Stomach (tissue), 9 donors: Measurements from ENCODE around the gene SNX6. TPM values are rescaled to one million over a fixed set of nuclear protein-coding genes. Genes with fewer than 3 reads are reported as not detected.

Source experiments
- DNase-seq, 2 donors: peaks; one replicate each; pipeline versions ENCODE4 v3.0.0 to v3.0.0-alpha.2; 2013 to 2019
- H3K27ac ChIP-seq, 5 donors: fragments of 200-600 bp in 4 of 5; sonication (generic) in 4 of 5; one replicate each; pipeline ENCODE4 v1.5.1; 2013 to 2019; ENCODE audit warnings: mild to moderate bottlenecking in 1 of 5, moderate library complexity in 1 of 5
- H3K27me3 ChIP-seq, 3 donors: fragments of 200-600 bp; sonication (generic); one replicate each; pipeline ENCODE4 v1.5.1; 2017 to 2019; ENCODE audit warnings: mixed run types in 1 of 3
- H3K36me3 ChIP-seq, 4 donors: fragments of 200-600 bp; sonication (generic); 1 replicate in 3 of 4; 2 replicates in 1 of 4; pipeline ENCODE4 v1.5.1; 2016 to 2019
- H3K4me1 ChIP-seq, 4 donors: fragments of 200-600 bp; sonication (generic); one replicate each; pipeline ENCODE4 v1.5.1; 2016 to 2019
- H3K4me3 ChIP-seq, 4 donors: fragments of 200-600 bp; sonication (generic) in 3 of 4; one replicate each; pipeline ENCODE4 v1.5.1; 2016 to 2019; ENCODE audit warnings: mild to moderate bottlenecking in 1 of 4
- H3K9me3 ChIP-seq, 4 donors: fragments of 200-600 bp; sonication (generic); one replicate each; pipeline ENCODE4 v1.5.1; 2016 to 2019
- EP300 ChIP-seq: sonication (generic); formaldehyde crosslinking; IDR thresholded peaks from one replicate; pipeline ENCODE4 v1.6.1; 2017; ENCODE audit warnings: antibody characterized with exemption
- POLR2A ChIP-seq, 4 donors: fragments of 450-650 bp; IDR thresholded peaks; one replicate each; pipeline ENCODE4 v1.6.1; 2016; ENCODE audit warnings: antibody characterized with exemption in 4 of 4, control low read depth in 2 of 4, mild to moderate bottlenecking in 1 of 4, moderate library complexity in 1 of 4
- POLR2AphosphoS5 ChIP-seq, 3 donors: sonication (generic); formaldehyde crosslinking; IDR thresholded peaks; one replicate each; pipeline ENCODE4 v1.6.1; 2016; ENCODE audit warnings: antibody characterized with exemption in 3 of 3
- WGBS, 5 donors: extraction: QIAGEN DNeasy Blood & Tissue Kit in 3 of 5; methylation state at CpG; one replicate each; pipeline versions ENCODE4 v1.1.5 to v1.1.7; 2013 to 2018; 5-methylcytosine and 5-hydroxymethylcytosine counted together
- intact Hi-C: fragments of 100-400 bp; cut with DNase I; formaldehyde crosslinking; loops from one replicate; pipeline ENCODE4 v1.15.1; 2023; ENCODE audit warnings: low total_unique reads
- polyA plus RNA-seq, 3 donors: library from polyadenylated mRNA; stranded (reverse); fragments of 200-250 nt; gene quantifications; one replicate each; pipeline ENCODE4 v1.2.3, GENCODE V29; 2013
- total RNA-seq, 5 donors: library from RNA; depleted of rRNA; stranded (reverse); fragments of >200 nt; gene quantifications; one replicate each; pipeline versions ENCODE4 v1.1.0 to v1.2.3, GENCODE V29; 2014 to 2016
- TF ChIP-seq, protein P1 (sequence below), 7 experiments: fragments of 450-650 bp in 4 of 7; fragments of 200-600 bp in 3 of 7; sonication (generic) in 3 of 7; IDR thresholded peaks; one replicate each; pipeline ENCODE4 v1.5.1; 2016 to 2019; ENCODE audit warnings: antibody characterized with exemption in 7 of 7, control low read depth in 2 of 7, mild to moderate bottlenecking in 1 of 7
- donor health status: healthy with polysubstance abuse.
- donor health status: Bipolar disorder and iron deficiency.
- donor health status: healthy.

The SNX6 gene
- total and polyA plus RNA-seq, 8 donors: 23.7 to 124 (median 45.2) TPM

DNA sequence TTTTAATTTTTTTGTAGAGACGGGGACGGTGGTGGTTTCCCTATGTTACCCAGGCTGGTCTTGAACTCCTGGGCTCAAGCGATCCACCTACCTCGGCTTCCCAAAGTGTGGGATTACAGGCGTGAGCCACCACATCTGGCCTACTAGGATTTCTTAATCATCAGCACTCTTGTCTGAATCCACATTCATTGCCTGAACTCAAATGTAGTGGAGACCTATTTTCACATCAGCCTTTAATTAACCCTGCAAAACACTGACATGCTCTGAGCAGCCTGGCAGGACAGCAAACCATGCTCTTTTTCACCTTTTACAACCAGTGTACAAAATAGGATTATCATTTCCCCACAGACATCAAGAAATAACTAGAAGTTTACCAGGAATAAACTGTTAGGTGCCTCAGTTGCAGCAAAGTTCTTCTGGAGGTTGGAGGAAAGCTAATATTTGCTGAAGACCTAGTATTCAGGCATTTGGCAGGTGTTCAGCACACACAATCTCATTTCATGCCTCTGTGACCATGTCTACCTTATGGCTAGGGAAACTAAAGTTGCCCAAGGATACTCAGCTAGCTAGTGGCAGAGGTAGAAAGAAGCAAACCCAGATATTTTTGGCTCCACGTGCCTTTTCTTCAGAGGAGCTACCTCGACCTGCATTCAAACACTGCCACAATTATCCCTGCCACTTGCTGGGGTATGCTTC lies 46.7 kb upstream of the SNX6 start:
- Histone ChIP-seq H3K36me3 (no peaks in the 10 kb centered on the region), H3K27ac (no peak overlapping the region), H3K4me1 (peaks cover 0 to 4% (median 2%) of the 10 kb centered on the region in 4 donors), H3K9me3 (no peaks in the 10 kb centered on the region), H3K4me3 (no peak overlapping the region), H3K27me3 (no peaks in the 10 kb centered on the region)
- no peak for DNase-seq
- no peak for TF ChIP-seq POLR2A (IDR thresholded peaks at IDR 0.05)
- TF ChIP-seq, protein P1, sequence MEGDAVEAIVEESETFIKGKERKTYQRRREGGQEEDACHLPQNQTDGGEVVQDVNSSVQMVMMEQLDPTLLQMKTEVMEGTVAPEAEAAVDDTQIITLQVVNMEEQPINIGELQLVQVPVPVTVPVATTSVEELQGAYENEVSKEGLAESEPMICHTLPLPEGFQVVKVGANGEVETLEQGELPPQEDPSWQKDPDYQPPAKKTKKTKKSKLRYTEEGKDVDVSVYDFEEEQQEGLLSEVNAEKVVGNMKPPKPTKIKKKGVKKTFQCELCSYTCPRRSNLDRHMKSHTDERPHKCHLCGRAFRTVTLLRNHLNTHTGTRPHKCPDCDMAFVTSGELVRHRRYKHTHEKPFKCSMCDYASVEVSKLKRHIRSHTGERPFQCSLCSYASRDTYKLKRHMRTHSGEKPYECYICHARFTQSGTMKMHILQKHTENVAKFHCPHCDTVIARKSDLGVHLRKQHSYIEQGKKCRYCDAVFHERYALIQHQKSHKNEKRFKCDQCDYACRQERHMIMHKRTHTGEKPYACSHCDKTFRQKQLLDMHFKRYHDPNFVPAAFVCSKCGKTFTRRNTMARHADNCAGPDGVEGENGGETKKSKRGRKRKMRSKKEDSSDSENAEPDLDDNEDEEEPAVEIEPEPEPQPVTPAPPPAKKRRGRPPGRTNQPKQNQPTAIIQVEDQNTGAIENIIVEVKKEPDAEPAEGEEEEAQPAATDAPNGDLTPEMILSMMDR (IDR thresholded peaks at IDR 0.05): no peak
- no peak for TF ChIP-seq EP300
- TF ChIP-seq POLR2AphosphoS5 (IDR thresholded peaks at IDR 0.05): no peak
- 74 to 85% (median 80%) methylated on average over 7 of the region's 7 CpGs for WGBS, 5 donors
- intact Hi-C loops: no loop called here

DNA sequence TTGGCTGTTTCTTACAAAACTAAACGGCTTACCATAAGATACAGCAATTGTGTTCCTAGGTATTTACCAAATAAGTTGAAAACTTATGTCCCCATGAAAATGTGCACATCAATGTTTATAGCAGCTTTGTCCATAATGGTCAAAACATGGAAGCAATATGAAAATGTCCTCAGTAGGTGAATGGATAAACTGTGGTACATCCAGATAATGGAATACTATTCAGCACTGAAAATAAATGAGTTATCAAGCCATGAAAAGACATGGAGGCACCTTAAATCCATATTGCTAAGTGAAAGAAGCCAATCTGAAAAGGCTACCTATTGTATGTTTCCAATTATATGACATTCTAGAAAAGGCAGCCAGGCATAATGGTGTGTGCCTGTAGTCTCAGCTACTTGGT lies 43.8 kb upstream of the SNX6 start:
- no peak for DNase-seq
- TF ChIP-seq EP300 (no peak), POLR2A (IDR thresholded peaks at IDR 0.05) (no peak), POLR2AphosphoS5 (IDR thresholded peaks at IDR 0.05) (no peak)
- no peaks in the 10 kb centered on the region for H3K9me3 ChIP-seq
- intact Hi-C loops: loop anchor here (5.0 kb wide), 1 partner anchor 54 kb away; no protein-coding TSS in a partner anchor
- H3K4me3 ChIP-seq: no peak overlapping the region
- H3K27me3 ChIP-seq: no peaks in the 10 kb centered on the region
- H3K27ac ChIP-seq: no peak overlapping the region
- H3K4me1 ChIP-seq: peaks cover 0 to 4% (median 2%) of the 10 kb centered on the region in 4 donors
- WGBS, 5 donors: 81 to 96% (median 88%) methylated on average over 1 of the region's 1 CpG
- no peaks in the 10 kb centered on the region for H3K36me3 ChIP-seq

DNA sequence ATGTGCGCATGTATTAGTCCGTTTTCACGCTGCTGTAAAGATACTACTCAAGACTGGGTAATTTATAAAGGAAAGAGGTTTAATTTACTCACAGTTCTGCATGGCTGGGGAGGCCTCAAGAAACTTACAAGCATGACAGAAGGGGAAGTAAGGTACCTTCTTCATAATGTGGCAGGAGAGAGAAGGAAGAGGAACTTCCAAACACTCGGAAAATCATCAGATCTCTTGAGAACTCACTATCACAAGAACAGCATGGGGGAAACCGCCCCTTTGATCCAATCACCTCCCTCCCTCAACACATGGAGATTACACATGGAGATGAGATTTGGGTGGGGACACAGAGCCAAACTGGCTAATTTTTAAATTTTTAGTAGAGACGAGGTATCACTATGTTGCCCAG lies 41.8 kb upstream of the SNX6 start:
- intact Hi-C loops: loop anchor here (5.0 kb wide), 1 partner anchor 56 kb away; no protein-coding TSS in a partner anchor
- H3K9me3 ChIP-seq: no peaks in the 10 kb centered on the region
- H3K4me3 ChIP-seq: no peak overlapping the region
- TF ChIP-seq POLR2AphosphoS5 (IDR thresholded peaks at IDR 0.05): no peak
- no peak for TF ChIP-seq POLR2A (IDR thresholded peaks at IDR 0.05)
- TF ChIP-seq, protein P1 (IDR thresholded peaks at IDR 0.05): no peak
- TF ChIP-seq EP300: no peak
- H3K27ac ChIP-seq: no peak overlapping the region
- peaks cover 0 to 3% (median 0%) of the 10 kb centered on the region in 4 donors for H3K4me1 ChIP-seq
- no peaks in the 10 kb centered on the region for H3K27me3 ChIP-seq
- H3K36me3 ChIP-seq: no peaks in the 10 kb centered on the region
- DNase-seq: no peak
- 58 to 78% (median 66%) methylated on average over 6 of the region's 6 CpGs for WGBS, 5 donors

DNA sequence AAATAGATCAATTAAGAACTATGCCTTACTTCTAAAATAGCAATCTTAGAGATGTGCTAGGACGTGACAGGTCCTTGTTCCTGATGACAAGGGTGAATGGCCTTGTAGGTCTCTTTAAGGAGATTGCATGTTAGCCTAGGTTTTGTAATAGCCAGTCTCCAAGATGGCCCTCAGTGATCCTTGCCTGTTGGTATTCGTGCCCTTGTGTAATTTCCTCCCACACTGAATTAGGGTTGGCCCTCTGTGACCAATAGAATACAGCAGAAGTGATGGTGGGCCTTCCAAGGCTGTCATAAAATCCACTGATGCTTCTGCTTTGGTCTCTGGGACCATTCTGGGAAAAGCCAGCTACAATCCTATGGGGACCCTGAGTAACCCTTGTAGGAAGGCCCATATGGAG lies 38.2 kb upstream of the SNX6 start:
- intact Hi-C loops: no loop called here
- Histone ChIP-seq H3K27me3 (no peaks in the 10 kb centered on the region), H3K9me3 (no peaks in the 10 kb centered on the region), H3K4me3 (no peak overlapping the region), H3K27ac (no peak overlapping the region), H3K4me1 (no peaks in the 10 kb centered on the region), H3K36me3 (no peaks in the 10 kb centered on the region)
- DNase-seq: no peak
- WGBS, 5 donors: 78 to 92% (median 86%) methylated on average over 2 of the region's 2 CpGs
- TF ChIP-seq POLR2AphosphoS5 (IDR thresholded peaks at IDR 0.05) (no peak), POLR2A (IDR thresholded peaks at IDR 0.05) (no peak), EP300 (no peak)
- TF ChIP-seq, protein P1 (IDR thresholded peaks at IDR 0.05): no peak

DNA sequence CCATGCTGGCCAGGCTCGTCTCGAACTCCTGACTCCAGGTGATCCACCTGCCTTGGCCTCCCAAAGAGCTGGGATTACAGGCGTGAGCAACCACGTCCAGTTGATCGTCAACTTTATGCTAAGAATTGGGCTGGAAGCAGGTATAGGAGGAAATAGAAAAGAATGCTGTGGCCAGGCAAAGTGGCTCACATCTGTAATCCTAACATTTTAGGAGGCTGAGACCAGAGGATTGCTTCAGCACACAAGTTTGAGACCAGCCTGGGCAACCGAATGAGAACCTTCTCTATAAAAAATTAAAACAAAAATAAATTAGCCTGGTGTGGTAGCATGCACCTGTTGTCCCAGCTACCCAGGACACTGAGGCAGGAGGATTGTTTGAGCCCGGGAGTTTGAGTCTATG lies 37.1 kb upstream of the SNX6 start:
- Histone ChIP-seq H3K4me3 (no peak overlapping the region), H3K9me3 (no peaks in the 10 kb centered on the region), H3K27me3 (no peaks in the 10 kb centered on the region), H3K27ac (no peak overlapping the region), H3K4me1 (no peaks in the 10 kb centered on the region), H3K36me3 (no peaks in the 10 kb centered on the region)
- TF ChIP-seq POLR2AphosphoS5 (IDR thresholded peaks at IDR 0.05) (no peak), POLR2A (IDR thresholded peaks at IDR 0.05) (no peak), EP300 (no peak)
- TF ChIP-seq, protein P1 (IDR thresholded peaks at IDR 0.05): no peak
- DNase-seq: no peak
- WGBS, 5 donors: 91 to 93% (median 92%) methylated on average over 7 of the region's 7 CpGs
- intact Hi-C loops: no loop called here
